GM12878 (cell line): ENCODE data around the gene PLXNC1.

Source experiments
- BRCA1 ChIP-seq: IDR thresholded peaks from 2 replicates; pipeline ENCODE4 v1.6.1; 2011; ENCODE audit warnings: low read depth, low read length, improper control_type of control experiment
- CBX5 ChIP-seq: sonication (generic); IDR thresholded peaks from 2 replicates; pipeline ENCODE4 v1.6.1; 2016; ENCODE audit warnings: low read depth, moderate library complexity, mild to moderate bottlenecking, inconsistent platforms
- CHD4 ChIP-seq: fragments of 200-600 bp; sonication (generic); IDR thresholded peaks from 2 replicates; pipeline ENCODE4 v1.6.1; 2016; ENCODE audit warnings: mild to moderate bottlenecking
- FOXM1 ChIP-seq: IDR thresholded peaks from 2 replicates; pipeline ENCODE4 v1.6.1; 2012; ENCODE audit warnings: low read depth, mild to moderate bottlenecking, inconsistent platforms, low read length, moderate library complexity
- MTA2 ChIP-seq: fragments of 450-650 bp; IDR thresholded peaks from 2 replicates; pipeline ENCODE4 v1.6.1; 2016; ENCODE audit warnings: low read depth, mild to moderate bottlenecking, moderate library complexity
- MYC ChIP-seq: IDR thresholded peaks from 2 replicates; pipeline ENCODE4 v1.6.1; 2011; ENCODE audit warnings: mild to moderate bottlenecking, low read length, moderate library complexity, inconsistent platforms; ENCODE audit not compliant: insufficient read depth, insufficient replicate concordance, insufficient read length, severe bottlenecking
- PBX3 ChIP-seq: IDR thresholded peaks from 2 replicates; pipeline ENCODE4 v1.6.1; 2011; ENCODE audit warnings: mild to moderate bottlenecking, low read depth, low read length, moderate library complexity; ENCODE audit not compliant: insufficient replicate concordance
- POLR2AphosphoS2 ChIP-seq: IDR thresholded peaks from 2 replicates; pipeline ENCODE4 v1.6.1; 2011; ENCODE audit warnings: low read depth, mild to moderate bottlenecking, low read length, improper control_type of control experiment, moderate library complexity
- POLR2AphosphoS5 ChIP-seq: IDR thresholded peaks from 2 replicates; pipeline ENCODE4 v1.6.1; 2011; ENCODE audit warnings: mild to moderate bottlenecking, low read length, inconsistent platforms
- RAD21 ChIP-seq: IDR thresholded peaks from 2 replicates; pipeline ENCODE4 v1.6.1; 2011; ENCODE audit warnings: mild to moderate bottlenecking, low read depth, low read length, moderate library complexity; ENCODE audit not compliant: insufficient read depth
- REST ChIP-seq: IDR thresholded peaks from 2 replicates; pipeline ENCODE4 v1.6.1; 2012; ENCODE audit warnings: mild to moderate bottlenecking, low read depth, low read length
- SPI1 ChIP-seq: IDR thresholded peaks from 2 replicates; pipeline ENCODE4 v1.6.1; 2011; ENCODE audit warnings: low read depth, mild to moderate bottlenecking, low read length, moderate library complexity, borderline replicate concordance; ENCODE audit not compliant: insufficient read depth
- ZBTB4 ChIP-seq: fragments of 450-650 bp; formaldehyde crosslinking; IDR thresholded peaks from 2 replicates; pipeline ENCODE4 v1.4.0; 2022; ENCODE audit warnings: mild to moderate bottlenecking, moderate library complexity
- TF ChIP-seq, protein P1 (sequence below), 3 experiments: IDR thresholded peaks in 2 of 3; conservative IDR thresholded peaks in 1 of 3; 2 replicates each; pipeline ENCODE4 v1.5.1; 2011; ENCODE audit warnings: low read depth in 3 of 3, low read length in 3 of 3, mild to moderate bottlenecking in 3 of 3, control low read depth in 2 of 3, moderate library complexity in 2 of 3, inconsistent platforms in 1 of 3, mixed read lengths in 1 of 3; ENCODE audit not compliant: control insufficient read depth in 2 of 3, insufficient read depth in 1 of 3; ENCODE audit errors: extremely low read depth in 1 of 3

DNA sequence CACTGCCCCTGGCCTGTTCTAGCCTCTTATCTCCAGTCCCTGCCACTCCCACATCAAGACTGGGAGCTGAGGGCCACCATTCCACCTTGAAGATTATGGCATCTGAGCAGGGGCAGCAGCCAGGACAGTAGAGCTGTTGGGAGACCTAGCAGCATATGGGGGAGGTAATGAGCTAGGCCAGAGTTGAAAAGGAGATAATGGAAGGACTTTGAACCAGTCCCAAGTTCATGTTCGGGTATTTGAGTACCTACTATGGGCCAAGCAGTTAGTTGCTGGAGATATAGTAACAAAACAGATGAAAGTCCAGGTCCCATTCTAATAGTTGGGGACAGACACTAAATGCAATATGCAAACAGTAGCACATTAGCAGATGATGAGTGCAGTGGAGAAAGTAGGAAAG, 151.5 kb downstream of the PLXNC1 start:
- no peak for TF ChIP-seq POLR2AphosphoS5
- TF ChIP-seq MYC = no peak
- TF ChIP-seq SPI1 = no peak
- TF ChIP-seq PBX3 = no peak
- TF ChIP-seq, protein P1, sequence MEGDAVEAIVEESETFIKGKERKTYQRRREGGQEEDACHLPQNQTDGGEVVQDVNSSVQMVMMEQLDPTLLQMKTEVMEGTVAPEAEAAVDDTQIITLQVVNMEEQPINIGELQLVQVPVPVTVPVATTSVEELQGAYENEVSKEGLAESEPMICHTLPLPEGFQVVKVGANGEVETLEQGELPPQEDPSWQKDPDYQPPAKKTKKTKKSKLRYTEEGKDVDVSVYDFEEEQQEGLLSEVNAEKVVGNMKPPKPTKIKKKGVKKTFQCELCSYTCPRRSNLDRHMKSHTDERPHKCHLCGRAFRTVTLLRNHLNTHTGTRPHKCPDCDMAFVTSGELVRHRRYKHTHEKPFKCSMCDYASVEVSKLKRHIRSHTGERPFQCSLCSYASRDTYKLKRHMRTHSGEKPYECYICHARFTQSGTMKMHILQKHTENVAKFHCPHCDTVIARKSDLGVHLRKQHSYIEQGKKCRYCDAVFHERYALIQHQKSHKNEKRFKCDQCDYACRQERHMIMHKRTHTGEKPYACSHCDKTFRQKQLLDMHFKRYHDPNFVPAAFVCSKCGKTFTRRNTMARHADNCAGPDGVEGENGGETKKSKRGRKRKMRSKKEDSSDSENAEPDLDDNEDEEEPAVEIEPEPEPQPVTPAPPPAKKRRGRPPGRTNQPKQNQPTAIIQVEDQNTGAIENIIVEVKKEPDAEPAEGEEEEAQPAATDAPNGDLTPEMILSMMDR (IDR thresholded peaks at IDR 0.05 in 2 of 3, conservative IDR thresholded peaks at IDR 0.05 in 1 of 3; ENCODE audit: control insufficient read depth in 2 of 3, extremely low read depth in 1 of 3, insufficient read depth in 1 of 3, low read depth in 3 of 3, low read length in 3 of 3) = no peak
- TF ChIP-seq RAD21 = no peak
- no peak for TF ChIP-seq ZBTB4 (CRISPR knock-in tag)
- TF ChIP-seq CBX5 = no peak
- no peak for TF ChIP-seq BRCA1
- TF ChIP-seq CHD4 = no peak
- no peak for TF ChIP-seq MTA2
- no peak for TF ChIP-seq REST
- TF ChIP-seq POLR2AphosphoS2 = no peak
- no peak for TF ChIP-seq FOXM1
